ENCODE measurements around the gene LENG9.
"Not testable (repeated sequence)": the region's sequence is repeated elsewhere in the genome, so short reads cannot be mapped to it uniquely, and the experiment has no call there.

The LENG9 gene

DNA sequence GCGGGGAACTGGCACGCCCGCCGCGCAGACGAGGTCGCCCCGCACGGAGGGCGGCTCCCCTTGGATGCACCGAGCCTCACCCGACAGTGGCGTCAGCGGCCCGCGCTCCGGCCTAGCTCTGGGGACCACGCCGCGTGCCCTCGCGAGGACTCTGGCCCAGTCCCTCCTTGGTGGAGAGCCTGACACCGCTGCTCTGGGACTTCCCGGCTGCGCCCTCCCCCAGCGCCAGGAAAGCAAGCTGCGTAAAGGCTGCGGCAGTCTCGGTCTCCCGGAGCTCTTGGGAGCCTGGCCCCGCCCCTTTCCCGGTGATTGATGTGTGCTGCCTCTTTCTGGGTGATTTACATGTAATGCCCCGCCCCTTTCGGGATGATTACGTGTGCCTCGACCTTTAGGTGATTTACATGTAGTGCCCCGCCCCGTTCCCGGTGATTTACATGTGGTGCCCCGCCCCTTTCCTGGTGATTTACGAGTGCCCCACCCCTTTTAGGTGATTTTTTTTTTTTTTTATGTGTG, at the start of gene LENG9:
TSS of gene LENG9 (minus strand) at position 248 of the 513 bp plus-strand sequence. CDS start 252 bp downstream, outside the sequence.
- peak; percentile 82 to 84 for DNase-seq (ENCODE audit: extremely low read depth in 1 of 2, low read depth in 1 of 2)

DNA sequence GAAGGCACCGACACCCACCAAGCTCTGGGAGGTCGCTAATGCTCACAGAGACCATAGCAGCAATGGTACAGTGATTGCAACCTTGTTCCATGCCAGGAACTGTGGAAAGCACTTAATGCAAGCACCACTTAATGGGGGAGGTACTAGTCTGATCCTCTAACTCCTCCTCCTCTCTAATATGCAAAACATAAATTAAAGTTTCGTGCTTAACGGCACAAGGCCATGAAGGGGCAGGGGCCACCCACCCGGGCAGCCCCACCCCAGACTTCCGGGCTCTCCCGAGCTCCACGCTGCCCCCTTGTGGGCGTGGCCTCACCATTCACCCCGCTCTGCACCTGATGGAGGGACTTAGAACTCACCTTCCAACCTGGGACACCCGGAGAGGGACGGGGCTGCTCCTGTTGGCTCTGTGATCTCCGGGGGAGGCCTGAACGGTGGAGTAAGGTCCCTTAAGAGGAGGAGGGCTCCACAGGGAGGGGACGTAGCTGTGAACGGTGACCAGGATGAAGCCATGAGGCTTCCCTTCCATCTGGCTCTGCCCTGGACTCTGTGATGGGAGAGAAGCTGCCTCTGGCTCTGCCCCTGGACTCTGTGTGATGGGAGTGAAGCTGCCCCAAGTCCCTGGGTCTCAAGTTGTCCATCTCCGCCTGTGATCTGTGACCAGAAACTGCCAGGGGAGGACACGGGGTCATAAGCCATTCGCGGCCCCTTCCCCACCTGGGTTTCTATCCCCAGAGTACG, 45.8 kb upstream of the LENG9 start:
- not testable (repeated sequence) for DNase-seq (ENCODE audit: extremely low read depth in 1 of 2, low read depth in 1 of 2)

DNA sequence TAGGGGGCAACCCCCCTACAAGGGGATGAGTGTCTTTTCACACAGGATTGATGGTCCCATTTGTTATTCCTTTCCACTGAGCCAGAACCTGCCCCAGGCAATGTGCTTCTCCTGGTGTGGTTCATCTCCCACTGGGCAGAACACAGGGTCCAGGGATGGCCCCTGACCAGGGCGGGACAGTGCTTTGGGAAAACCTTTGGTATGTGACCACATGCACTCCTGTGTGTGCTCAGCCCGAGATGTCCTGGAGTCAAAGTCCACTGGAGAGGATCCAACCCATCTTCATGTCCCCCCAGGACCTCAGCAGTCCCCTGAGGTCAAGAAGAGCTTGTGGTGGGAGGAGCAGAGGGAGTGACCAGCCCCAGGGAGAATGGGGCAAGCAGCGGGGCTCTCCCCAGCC, 44.9 kb upstream of the LENG9 start:
- DNase-seq (ENCODE audit: extremely low read depth in 1 of 2, low read depth in 1 of 2) = not testable (repeated sequence)

DNA sequence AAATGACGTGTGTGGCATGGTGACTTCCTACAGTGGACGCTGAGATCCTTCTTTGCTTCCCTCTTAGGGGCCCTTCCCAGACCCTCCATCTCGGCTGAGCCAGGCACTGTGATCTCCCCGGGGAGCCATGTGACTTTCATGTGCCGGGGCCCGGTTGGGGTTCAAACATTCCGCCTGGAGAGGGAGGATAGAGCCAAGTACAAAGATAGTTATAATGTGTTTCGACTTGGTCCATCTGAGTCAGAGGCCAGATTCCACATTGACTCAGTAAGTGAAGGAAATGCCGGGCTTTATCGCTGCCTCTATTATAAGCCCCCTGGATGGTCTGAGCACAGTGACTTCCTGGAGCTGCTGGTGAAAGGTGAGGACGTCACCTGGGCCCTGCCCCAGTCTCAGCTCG, 44.2 kb upstream of the LENG9 start:
- DNase-seq (ENCODE audit: extremely low read depth in 1 of 2, low read depth in 1 of 2) = no peak

DNA sequence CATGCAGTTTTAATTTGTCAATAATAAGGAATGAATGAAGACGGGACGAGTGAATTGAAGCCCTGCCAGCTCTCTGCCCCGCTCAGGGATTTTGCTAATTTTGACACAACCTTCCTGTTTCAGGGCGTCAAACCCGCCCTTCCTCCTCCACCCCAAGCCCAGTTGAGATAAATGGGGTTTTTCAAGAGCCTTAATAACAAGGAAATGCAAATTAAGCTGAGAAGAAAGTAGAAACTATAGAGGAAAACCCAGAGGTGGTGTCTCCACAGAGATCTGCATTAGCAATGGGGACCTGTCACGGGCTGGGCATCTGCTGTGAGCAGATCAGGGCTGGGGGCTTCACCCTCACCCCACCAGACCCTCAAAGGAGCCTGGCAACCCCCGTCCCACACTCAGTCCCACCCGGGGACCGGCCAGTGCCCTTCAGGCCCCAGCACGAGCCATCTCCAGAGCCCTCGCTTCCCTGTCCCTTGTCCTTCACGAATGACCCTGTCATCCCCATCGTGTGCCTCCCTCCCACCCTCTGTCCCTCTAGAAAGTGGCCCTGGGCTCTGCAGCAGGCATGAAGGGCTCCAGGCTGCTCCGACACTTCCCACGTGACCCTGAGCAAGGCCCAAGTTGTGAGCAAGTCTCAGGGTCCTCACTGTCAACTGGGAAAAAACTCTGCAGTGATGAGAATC, 43.6 kb upstream of the LENG9 start:
- DNase-seq (ENCODE audit: extremely low read depth in 1 of 2, low read depth in 1 of 2) = not testable (repeated sequence)

DNA sequence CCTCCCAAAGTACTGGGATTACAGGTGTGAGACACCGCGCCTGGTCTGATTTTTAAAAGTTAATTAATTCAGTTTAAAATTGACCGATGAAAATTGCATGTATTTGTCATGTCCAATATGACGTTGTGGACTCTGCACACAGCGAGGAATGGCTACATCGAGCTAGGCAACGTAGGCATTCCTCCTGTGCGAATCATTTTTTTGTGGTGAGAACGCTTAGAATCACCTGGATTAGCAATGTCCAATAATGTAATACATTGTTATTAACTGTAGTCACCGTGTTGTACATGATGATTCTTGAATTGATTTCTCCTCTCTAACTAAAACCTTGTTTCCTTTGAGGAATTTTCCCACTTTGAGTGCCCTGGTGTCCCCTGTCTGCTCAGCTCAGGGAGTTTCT, 42.5 kb upstream of the LENG9 start:
- no peak for DNase-seq (ENCODE audit: extremely low read depth in 1 of 2, low read depth in 1 of 2)

DNA sequence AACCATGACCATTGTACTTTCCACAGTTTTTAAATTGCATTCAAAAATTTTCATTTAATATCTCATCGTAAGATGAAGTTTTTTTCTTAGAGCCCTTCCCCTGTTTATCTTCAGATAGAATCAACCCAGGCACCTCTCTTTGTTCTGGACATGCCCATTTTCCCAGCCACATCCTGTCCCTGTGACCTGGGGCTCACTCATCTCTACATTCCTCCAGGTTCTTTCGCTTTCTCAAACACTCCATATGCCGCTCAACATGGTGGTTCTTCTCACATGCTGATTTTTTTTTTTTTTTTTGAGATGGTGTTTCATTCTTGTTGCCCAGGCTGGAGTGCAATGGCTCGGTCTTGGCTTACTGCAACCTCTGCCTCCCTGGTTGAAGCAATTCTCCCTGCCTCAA, 42.0 kb upstream of the LENG9 start:
- DNase-seq (ENCODE audit: extremely low read depth in 1 of 2, low read depth in 1 of 2) = not testable (repeated sequence)

DNA sequence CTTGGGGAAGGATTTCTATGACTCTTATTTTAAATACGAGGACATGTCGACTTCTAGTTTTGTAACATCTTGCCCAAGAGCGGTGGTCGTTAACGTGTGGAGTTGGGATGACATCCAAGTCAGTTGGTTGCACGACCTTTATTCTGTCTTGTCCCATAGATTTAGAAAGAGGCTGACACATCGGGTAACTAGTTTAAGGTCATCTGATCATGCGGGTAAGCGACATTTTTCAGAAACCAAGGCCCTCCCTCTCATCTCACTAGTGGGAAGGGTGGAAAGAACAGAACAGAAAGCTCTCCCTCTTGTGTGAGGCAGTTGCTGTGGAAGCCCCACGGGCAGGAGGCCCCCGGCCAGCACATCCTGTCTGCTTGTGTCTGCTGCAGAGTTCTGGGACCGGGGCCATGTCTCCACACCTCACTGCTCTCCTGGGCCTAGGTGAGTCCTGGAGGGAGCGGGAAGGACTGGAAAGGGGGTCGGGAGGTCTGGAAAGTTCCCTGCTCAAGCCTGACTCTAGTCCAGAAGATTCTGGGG, 39.0 kb upstream of the LENG9 start, which contains the start of gene LAIR2:
TSS of gene LAIR2 (plus strand) at position 314 of the 531 bp plus-strand sequence. CDS start at position 402, 88 bp downstream.
- no peak for DNase-seq (ENCODE audit: extremely low read depth in 1 of 2, low read depth in 1 of 2)

DNA sequence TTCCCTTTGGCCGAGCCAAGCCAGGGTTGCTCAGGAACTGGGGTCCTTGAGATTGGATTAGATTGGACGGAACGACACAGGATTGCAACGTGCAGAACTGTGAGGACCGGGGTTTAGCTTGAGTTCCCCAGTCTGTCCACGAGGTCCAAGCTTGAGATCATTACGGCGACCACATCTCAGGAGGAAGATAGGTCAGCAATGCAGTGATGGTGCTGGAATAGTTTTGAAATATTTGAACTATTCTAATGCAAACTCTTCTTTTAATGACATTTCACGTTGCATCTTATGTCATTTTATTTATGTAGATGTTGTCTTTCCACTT, 34.8 kb upstream of the LENG9 start:
- not testable (repeated sequence) for DNase-seq (ENCODE audit: extremely low read depth in 1 of 2, low read depth in 1 of 2)

DNA sequence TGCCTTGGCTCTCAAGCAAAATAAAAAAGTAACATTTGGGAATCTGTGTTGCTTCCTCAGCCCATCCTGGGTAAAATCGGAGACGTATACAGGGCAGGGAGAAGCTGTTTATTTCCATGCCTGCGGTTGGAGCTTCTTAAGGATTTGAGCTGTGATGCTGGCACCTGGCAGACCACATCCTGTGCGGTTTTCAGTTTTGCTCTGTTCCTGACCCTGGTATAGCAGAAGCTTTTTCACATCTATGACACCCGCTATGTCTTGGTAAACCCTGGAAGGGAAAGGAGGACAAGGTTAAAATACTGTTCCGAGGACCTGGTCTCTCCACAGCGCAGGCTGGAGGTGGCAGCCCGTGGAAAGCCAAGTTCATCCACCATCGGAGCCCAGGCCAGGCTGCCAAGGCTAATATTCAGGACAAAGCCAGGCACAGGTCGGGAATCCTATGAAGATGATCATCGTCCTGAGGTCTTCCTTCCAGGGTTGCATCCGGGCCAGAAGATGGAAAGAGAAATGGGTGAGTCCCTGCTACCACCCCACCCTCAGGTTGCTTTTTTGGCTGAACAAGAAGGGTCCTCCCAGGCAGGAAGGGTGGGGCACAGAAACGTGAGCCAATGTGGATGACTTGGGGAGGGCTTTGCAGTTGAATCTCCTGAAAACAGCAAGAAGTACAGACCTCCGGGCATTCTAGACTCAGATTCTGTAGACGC, 34.3 kb upstream of the LENG9 start:
- DNase-seq (ENCODE audit: extremely low read depth in 1 of 2, low read depth in 1 of 2) = not testable (repeated sequence)

DNA sequence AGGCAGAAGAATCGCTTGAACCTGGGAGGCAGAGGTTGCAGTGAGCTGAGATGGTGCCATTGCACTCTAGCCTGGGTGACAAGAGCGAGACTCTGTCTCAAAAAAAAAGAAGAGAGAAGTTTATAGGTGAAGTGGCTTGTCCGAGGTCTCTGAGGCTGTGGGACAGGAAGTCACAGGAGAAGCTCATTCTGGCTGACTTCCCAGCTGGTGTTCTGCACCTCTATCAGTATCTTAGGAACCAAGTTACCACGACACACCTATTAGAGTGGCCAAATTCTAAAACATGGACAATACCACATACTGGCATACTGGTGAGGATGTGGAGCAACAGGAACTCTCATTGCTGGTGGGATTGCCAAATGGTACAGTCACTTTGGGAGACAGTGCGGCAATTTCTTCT, 31.7 kb upstream of the LENG9 start:
- DNase-seq (ENCODE audit: extremely low read depth in 1 of 2, low read depth in 1 of 2) = not testable (repeated sequence)

DNA sequence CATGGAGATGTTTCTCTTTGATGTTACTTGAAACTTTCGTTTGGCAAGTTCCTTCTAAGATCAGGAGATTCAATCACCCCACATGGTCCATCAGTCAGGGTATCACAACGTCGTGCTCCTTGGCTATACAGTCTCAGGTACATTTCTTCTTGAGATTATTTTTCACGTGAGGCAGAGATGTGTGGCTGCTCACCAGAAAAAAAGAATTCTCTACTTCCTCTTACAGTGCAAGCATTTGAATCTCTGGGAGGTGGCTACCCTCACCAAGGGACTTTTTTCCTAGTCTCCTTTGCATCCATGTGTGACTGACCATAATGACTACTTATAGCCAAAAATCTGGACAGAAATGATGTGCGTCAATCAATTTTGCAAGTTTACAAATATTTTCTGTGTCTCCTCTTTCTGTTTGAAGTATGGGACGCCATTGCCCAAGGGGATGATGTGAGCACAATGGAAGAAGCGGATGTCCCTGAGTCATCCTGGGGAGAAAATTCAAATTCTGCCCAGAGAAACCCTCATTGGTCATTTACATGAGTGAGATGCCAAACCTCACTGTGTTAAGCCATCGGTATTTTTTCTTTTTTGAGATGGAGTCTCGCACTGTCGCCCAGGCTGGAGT, 30.5 kb upstream of the LENG9 start:
- no peak for DNase-seq (ENCODE audit: extremely low read depth in 1 of 2, low read depth in 1 of 2)

DNA sequence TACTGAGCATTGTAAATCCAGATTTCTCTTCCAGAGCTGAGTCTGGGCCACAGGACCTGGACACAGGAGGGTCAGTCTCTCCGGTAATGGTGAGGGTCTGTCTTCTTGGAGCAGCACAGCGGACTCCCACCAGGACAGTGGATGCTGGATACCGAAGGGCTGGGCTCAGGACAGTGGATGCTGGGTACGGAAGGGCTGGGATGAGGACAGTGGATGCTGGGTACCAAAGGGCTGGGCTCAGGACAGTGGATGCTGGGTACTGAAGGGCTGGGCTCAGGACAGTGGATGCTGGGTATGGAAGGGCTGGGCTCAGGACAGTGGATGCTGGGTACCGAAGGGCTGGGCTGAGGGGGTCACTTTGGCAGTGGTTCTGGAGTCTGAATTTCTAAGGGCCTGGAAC, 29.5 kb upstream of the LENG9 start:
- DNase-seq (ENCODE audit: extremely low read depth in 1 of 2, low read depth in 1 of 2) = not testable (repeated sequence)

DNA sequence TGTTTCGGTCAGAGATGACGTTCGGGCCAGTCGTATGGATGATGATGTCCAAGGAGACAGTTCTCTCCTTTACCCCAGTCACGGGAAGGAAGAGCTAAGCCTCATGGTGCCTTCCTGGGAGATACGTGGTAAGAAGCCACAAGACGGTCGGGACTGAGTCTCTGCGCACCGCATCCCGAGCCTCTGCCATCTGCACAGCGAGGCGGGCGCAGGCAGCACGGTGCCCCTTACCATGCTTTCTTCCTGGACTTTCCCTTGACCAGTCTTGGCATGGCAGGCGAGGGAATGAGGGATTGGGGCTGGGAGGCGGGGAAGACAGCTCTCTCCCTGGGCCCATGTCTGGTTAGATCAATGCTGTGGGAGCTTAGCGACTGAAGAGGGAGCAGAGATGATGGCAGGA, 29.0 kb upstream of the LENG9 start:
- DNase-seq (ENCODE audit: extremely low read depth in 1 of 2, low read depth in 1 of 2) = no peak

DNA sequence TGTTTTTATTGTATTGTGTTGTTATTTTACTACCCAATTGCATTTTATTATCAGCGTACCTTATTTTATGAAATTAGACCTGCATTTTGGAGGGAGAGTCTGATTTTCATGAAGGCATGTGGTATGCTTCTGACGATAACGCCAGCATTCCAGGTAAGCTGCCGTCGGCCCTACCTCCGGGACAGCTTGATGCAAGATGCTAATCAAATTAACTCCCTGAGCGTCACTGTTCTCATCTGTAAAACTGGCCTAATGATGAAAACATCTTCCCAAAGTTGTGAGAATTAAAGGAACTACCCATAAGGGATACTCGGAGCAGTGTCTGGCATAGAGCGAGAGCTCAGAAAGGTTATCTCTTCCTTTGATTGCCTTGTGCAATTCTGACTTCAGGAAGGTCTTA, 26.2 kb upstream of the LENG9 start:
- DNase-seq (ENCODE audit: extremely low read depth in 1 of 2, low read depth in 1 of 2) = no peak

DNA sequence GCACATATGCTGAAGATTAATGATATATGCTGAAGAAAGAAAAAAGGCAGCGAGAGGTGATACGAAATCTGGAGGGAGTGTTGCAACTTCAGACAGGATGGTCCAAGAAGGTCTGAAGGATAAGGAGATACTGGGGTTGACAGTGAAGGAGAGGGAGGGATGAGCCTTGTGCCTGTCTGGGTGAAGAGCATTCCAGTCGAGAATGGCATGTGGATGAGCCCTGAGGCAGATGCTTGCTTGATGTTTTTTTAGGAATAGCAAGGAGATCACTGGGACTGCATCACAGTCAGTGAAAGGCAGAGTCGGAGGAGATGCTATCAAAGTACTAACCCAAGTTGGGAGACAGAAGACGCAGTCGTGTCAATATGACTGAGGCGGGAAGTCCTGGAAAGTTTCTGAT, 25.8 kb upstream of the LENG9 start:
- no peak for DNase-seq (ENCODE audit: extremely low read depth in 1 of 2, low read depth in 1 of 2)

DNA sequence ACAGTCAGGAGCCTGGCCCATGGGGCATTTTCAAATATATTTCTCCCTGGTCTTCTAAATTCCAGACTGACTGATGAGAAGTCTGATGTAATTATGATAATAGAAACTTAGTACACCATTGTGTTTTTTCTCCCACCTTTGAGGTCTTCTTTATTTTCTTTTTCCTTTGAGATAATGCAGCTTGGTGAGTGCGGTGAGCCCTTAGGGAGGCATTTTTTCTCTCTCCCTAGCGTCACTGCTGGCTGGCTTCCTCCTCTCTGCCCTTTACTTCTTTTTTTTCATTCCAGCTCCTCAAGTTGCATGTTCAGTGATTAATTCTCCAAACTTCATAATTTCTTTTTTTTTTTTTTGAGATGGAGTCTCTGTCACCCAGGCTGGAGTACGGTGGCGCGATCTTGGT, 22.3 kb upstream of the LENG9 start:
- DNase-seq (ENCODE audit: extremely low read depth in 1 of 2, low read depth in 1 of 2) = no peak

DNA sequence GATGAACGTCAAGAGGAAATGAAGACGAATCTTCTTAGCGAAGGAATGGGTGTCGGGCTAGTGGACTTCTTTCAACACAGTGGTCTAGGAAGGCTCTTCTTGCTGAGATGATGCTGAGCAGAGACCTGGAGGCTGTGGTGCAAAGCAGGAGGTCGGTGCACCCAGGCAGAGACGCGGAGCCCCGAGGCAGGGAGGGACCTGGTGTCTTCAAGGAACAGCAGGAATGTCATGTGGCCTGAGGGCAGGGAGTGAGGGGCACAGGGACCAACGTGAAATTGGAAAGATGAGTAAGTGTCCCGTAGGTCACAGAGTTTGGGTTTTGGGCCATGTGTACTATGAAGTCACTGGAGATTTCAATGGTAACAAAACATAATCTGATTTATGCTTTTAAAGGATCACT, 20.9 kb upstream of the LENG9 start:
- no peak for DNase-seq (ENCODE audit: extremely low read depth in 1 of 2, low read depth in 1 of 2)

DNA sequence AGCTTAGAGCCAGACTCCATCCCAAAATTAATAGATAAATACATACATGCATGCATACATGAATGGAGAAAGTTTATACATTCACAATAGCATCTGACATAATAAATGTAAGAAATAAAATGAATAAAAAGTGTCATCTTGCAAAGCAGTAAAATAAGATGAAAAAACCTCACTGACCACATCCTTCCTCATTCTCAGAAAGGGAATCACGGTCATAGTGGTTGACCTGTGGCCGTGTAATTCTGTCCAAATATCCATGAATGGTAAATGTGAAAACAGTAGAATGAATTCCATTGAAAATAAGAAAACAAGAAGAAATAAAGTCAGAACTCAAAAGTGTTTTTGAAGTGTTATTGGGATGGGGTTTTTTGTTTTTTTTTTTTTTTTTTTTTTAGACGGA, 19.3 kb upstream of the LENG9 start:
- no peak for DNase-seq (ENCODE audit: extremely low read depth in 1 of 2, low read depth in 1 of 2)

DNA sequence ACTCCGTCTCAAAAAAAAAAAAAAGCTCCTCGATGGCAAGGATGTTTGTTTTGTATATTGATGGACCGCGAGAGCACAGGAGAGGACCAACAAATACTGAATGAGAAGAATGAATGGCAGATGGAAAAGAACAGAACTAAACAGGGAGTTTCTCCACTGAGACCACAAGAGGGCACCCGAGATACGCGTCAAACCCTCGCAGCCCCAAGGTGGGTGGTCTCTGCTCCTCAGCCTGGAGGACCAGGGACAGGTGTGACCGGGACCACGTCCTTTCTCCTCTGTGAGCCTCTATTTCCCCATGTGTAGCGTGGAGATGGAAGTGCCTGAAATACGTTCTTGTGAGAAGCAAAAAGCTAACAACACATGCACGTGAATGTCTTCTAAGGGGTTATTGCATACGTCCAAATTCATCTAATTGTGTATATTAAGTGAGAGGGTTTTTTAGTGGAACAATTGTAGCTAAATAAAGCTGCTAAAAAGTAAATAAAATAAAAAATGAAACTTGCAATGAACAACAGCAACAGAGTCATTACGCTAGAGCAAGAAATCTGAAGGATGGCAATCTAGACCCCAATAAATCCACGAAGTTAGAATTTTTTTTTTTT, 17.9 kb upstream of the LENG9 start:
- DNase-seq (ENCODE audit: extremely low read depth in 1 of 2, low read depth in 1 of 2) = no peak

DNA sequence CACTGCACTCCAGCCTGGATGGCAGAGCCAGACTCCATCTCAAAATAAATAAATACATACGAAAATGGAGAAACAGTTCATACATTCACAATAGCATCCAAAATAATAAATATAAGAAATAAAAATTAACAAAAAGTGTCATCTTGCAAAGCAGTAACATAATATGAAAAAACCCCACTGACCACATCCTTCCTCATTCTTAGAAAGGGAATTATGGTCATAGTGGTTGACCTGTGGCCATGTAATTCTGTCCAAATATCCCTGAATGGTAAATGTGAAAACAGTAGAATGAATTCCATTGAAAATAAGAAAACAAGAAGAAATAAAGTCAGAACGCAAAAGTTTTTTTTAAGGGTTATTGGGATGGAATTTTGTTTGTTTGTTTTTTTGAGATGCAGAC, 16.5 kb upstream of the LENG9 start:
- DNase-seq (ENCODE audit: extremely low read depth in 1 of 2, low read depth in 1 of 2) = no peak
